ENCODE data around the gene LSM14A. TPM values are rescaled to one million over a fixed set of nuclear protein-coding genes. Genes with fewer than 3 reads are reported as not detected.

Gene LSM14A
- total and polyA plus RNA-seq, 2 of the 13 experiments (the other 11 are each of a cell fraction or from before 2014, with no cell fraction given): 77.0 to 83.6 TPM

DNA sequence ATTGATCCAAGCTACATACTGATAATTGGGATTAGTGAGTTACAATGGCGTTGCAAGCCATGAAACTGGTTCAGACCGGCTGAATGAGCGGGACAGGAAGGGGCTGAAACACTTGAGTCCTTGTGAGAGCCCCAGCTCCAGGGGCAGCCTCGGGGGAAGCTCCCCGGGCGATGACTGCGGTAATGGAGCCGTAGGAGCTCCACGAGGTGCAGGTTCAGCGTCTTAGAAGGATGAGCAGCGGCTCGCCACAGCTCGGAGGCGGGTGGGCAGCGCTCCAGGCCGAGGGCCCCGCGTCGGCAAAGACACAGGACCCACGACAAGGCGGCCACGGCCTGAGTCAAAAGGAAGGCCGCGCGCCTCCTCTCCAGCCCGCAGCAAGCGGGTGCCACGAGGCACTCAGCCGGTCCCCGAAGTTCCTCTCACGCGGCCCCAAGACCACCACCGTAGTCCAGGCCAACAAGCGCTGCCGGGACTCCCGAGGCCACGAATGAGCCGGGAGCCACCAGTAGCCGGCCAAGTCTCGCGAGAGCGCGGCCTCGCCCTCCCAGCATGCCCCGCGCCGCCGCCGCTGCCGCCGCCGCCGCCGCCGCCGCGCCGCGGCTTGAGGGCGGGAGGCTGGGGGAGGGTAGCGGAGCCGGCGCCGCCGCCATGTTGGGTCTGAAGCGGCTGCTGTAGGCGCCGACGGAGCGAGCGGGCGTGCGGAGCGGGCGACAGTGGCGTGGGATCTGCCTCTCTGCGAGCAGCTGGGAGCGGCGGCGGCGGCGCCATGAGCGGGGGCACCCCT, at the start of gene LSM14A (continued):
- no peak for TF ChIP-seq SYNCRIP (IDR thresholded peaks at IDR 0.05; ENCODE audit: insufficient read depth, low read depth, low read length)
- peak; percentile 88 for TF ChIP-seq AGO2 (optimal IDR thresholded peaks at IDR 0.05; ENCODE audit: low read depth, low read length)
- TF ChIP-seq ZFP36L1 (CRISPR knock-in tag; IDR thresholded peaks at IDR 0.05): no peak
- no peak for TF ChIP-seq HDAC6 (IDR thresholded peaks at IDR 0.05; ENCODE audit: low read depth, low read length)
- peak; percentile 78; the same call in 1 of the 2 replicates for TF ChIP-seq MXD3 (CRISPR knock-in tag; IDR thresholded peaks at IDR 0.05)
- no peak; the same call in 1 of the 2 replicates for TF ChIP-seq TBX2 (CRISPR knock-in tag; IDR thresholded peaks at IDR 0.05; ENCODE audit: borderline replicate concordance)
- TF ChIP-seq TCF7 (IDR thresholded peaks at IDR 0.05; ENCODE audit: low read depth): no peak
- peak; percentile 19; the same call in 1 of the 2 replicates for TF ChIP-seq ZNF747 (CRISPR knock-in tag; IDR thresholded peaks at IDR 0.05; ENCODE audit: borderline replicate concordance)
- peak; percentile 34; the same call in 1 of the 2 replicates for TF ChIP-seq E2F1 (CRISPR knock-in tag; IDR thresholded peaks at IDR 0.05)
- TF ChIP-seq, protein P1, sequence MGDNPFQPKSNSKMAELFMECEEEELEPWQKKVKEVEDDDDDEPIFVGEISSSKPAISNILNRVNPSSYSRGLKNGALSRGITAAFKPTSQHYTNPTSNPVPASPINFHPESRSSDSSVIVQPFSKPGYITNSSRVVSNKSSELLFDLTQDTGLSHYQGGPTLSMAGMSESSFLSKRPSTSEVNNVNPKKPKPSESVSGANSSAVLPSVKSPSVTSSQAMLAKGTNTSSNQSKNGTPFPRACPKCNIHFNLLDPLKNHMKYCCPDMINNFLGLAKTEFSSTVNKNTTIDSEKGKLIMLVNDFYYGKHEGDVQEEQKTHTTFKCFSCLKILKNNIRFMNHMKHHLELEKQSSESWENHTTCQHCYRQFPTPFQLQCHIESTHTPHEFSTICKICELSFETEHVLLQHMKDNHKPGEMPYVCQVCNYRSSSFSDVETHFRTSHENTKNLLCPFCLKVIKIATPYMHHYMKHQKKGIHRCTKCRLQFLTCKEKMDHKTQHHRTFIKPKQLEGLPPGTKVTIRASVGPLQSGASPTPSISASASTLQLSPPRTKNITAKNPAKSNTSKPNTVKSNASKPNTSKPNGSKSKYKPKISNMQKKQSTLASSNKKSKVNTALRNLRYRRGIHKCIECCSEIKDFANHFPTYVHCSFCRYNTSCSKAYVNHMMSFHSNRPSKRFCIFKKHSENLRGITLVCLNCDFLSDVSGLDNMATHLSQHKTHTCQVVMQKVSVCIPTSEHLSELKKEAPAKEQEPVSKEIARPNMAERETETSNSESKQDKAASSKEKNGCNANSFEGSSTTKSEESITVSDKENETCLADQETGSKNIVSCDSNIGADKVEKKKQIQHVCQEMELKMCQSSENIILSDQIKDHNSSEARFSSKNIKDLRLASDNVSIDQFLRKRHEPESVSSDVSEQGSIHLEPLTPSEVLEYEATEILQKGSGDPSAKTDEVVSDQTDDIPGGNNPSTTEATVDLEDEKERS (CRISPR knock-in tag; IDR thresholded peaks at IDR 0.05): peak; percentile 71; the same call in 1 of the 2 replicates
- TF ChIP-seq MAFF (IDR thresholded peaks at IDR 0.05; ENCODE audit: low read depth, low read length): no peak
- 0 out of 2 replicates have a peak, but pooled peaks have one; percentile 6 for TF ChIP-seq ZNF136 (CRISPR knock-in tag; IDR thresholded peaks at IDR 0.05; ENCODE audit: low read depth)
- TF ChIP-seq HMG20B (CRISPR knock-in tag; conservative IDR thresholded peaks at IDR 0.05): no peak
- TF ChIP-seq HOMEZ (CRISPR knock-in tag; IDR thresholded peaks at IDR 0.05; ENCODE audit: low read depth): no peak
- TF ChIP-seq DBP (CRISPR knock-in tag; IDR thresholded peaks at IDR 0.05; ENCODE audit: not compliant biosample characterization): no peak
- TF ChIP-seq ZNF101 (CRISPR knock-in tag; IDR thresholded peaks at IDR 0.05; ENCODE audit: borderline replicate concordance, low read depth): no peak
- TF ChIP-seq EED (CRISPR knock-in tag; IDR thresholded peaks at IDR 0.05): no peak
- TF ChIP-seq, protein P2, sequence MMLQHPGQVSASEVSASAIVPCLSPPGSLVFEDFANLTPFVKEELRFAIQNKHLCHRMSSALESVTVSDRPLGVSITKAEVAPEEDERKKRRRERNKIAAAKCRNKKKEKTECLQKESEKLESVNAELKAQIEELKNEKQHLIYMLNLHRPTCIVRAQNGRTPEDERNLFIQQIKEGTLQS (CRISPR knock-in tag; IDR thresholded peaks at IDR 0.05): peak; percentile 57
- TF ChIP-seq SATB2 (CRISPR knock-in tag; IDR thresholded peaks at IDR 0.05): no peak
